Tibial nerve (tissue), 3 donors: ENCODE data around the gene SKP1.

Source experiments
- CTCF ChIP-seq, 5 experiments: fragments of 200-600 bp in 3 of 5; fragments of 450-650 bp in 2 of 5; sonication (generic) in 3 of 5; IDR thresholded peaks; one replicate each; pipeline ENCODE4 v1.5.1; 2016 to 2019; ENCODE audit warnings: antibody characterized with exemption in 5 of 5, mild to moderate bottlenecking in 3 of 5, moderate library complexity in 2 of 5
- POLR2A ChIP-seq, 2 donors: fragments of 450-650 bp; IDR thresholded peaks; one replicate each; pipeline ENCODE4 v1.6.1; 2017; ENCODE audit warnings: antibody characterized with exemption in 2 of 2, mild to moderate bottlenecking in 2 of 2, moderate library complexity in 2 of 2

- TF ChIP-seq POLR2A (IDR thresholded peaks at IDR 0.05) (no peak), CTCF (IDR thresholded peaks at IDR 0.05) (no peak)
Measured at GRCh38 chr5:134178096-134178419, 1.3 kb upstream of the SKP1 start.
